NOMO-1 (cell line): ENCODE data around the gene PHKA2.
"Not testable (repeated sequence)": the region's sequence is repeated elsewhere in the genome, so short reads cannot be mapped to it uniquely, and the experiment has no call there.

ENCODE experiments used
- DNase-seq, 2 experiments: peaks; one replicate each; lab custom pipeline; 2025; ENCODE audit not compliant: unreplicated experiment in 2 of 2; lab: John Stamatoyannopoulos, UW

The PHKA2 gene

GRCh38 chrX:18872621-18873020, 111.3 kb downstream of the PHKA2 start:
- no peak for DNase-seq

- DNase-seq = no peak
These were observed 111.9 kb downstream of the PHKA2 start for GRCh38 chrX:18871970-18872369.

GRCh38 chrX:18871161-18871890, 112.6 kb downstream of the PHKA2 start:
- no peak for DNase-seq

GRCh38 chrX:18864390-18864920, 119.5 kb downstream of the PHKA2 start:
- DNase-seq = no peak

- no peak for DNase-seq
These were observed 122.4 kb downstream of the PHKA2 start for GRCh38 chrX:18861511-18861910.

GRCh38 chrX:18856645-18856997, 127.3 kb downstream of the PHKA2 start:
- DNase-seq = no peak

GRCh38 chrX:18855919-18856644, 127.8 kb downstream of the PHKA2 start:
- peak; percentile 5 to 53 for DNase-seq

GRCh38 chrX:18847901-18848300, 136.0 kb downstream of the PHKA2 start:
- DNase-seq = not testable (repeated sequence)
